ENCODE measurements around the gene STAM2.
"Not testable (repeated sequence)": the region's sequence is repeated elsewhere in the genome, so short reads cannot be mapped to it uniquely, and the experiment has no call there.

The STAM2 gene

DNA sequence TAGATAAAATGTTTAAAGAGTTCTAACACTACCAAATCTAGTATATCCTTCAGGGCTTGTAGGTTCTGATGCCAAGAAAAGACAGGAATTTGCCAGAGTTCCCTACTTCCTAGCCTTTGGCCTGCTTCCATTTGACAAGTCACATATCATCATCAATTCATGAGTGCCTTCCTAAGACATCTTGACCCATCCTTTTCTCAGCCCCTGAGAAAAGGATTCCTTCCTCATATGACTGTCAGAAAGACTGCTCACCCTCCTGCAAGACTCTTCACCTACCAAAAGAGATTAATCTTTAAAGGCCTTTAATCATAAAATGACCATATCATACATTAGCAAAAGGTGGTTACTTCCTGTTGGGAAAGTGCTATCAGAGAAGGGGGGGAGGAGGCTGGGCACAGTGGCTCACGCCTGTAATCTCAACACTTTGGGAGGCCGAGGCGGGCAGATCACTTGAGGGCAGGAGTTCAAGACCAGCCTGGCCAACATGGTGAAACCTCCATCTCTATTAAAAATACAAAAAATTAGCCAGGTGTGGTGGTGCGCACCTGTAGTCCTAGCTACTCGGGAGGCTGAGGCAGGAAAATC is 3.3 kb downstream of the STAM2 start:
- DNase-seq (ENCODE audit: low read depth): not testable (repeated sequence)

DNA sequence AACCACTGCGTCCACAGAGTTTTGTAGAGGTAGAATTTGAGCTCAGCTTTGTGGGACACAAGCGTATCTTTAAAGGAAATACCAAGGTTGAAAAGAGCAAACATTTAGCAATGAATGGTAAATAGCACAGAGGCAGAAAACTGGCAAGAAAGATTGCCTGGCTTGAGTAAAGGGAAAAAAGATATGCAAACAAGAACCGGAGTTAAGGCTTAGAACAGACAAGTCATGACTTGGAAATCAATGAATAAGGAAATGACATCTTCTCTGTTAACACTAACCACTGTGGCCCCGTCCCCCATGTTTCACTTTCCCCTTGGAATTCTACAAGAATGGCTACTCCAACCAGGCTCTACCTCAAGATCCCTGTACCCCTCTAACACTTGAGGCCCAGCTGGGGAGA is 3.8 kb downstream of the STAM2 start:
- DNase-seq (ENCODE audit: low read depth): no peak

DNA sequence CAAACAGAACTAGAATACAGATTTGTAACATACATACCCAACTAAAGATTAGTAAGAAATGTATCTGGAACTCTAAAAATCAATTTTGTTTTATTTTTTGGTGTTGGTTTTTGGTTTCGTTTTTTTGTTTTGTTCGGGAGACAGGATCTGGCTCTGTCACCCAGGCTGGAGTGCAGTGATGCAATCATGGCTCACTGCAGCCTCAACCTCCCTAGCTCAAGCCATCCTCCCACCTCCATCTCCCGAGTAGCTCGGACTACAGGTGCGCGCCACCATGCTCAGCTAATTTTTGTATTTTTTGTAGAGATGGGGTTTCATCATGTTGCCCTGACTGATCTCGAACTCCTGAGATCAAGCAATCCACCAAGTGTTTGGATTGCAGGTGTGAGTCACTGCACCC is 6.4 kb downstream of the STAM2 start:
- DNase-seq (ENCODE audit: low read depth): not testable (repeated sequence)

DNA sequence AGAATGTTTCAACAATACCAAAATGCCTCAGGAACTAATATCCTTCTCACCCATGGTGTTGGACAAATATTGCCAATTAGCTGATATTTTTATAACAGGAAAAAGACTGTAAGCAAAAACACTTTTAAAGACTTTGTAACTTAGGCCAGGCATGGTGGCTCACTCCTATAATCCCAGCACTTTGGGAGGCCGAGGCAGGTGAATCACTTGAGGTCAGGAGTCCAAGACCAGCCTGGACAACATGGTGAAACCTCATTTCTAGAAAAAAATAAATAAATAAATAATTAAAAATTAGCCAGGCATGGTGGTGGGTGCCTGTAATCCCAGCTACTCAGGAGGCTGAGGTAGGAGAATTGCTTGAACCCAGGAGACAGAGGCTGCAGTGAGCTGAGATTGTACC is 8.1 kb downstream of the STAM2 start:
- DNase-seq (ENCODE audit: low read depth): not testable (repeated sequence)

DNA sequence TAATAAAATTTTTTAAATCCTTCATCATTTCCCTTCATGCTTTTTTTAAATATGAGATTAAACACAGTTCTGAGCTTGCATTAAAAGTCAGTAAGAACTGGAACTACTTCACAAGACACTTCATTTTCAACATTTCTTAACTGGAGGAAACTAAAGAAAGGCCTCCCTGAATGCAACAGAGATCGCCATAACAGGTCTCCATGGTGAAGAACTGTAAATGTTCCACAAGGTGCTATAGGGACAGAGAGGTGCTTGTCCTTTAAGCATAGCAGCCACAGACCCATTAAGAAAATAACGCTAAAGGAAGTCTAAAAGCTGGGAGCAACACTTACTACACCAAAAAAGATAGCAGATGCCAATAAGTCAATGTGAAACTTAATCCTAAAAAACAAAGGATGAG is 8.5 kb downstream of the STAM2 start:
- no peak for DNase-seq (ENCODE audit: low read depth)

DNA sequence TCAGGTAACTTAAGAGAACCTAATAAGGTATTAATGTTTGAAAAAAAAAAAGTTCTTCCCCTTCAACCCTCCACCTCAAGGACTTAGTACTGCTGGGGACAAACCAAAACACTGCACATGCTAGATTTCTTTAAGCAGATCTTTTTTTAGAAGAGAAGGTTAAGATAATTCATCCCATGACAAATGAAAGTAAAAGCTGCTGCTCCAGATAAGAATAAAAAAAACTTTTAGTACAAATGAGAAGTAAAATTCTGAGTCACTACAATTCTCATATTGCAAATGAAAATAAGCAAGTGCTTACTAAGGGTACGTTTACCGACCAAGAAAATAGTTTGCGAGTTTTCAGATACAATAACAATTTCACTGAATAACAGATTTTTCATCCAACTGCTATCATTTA is 8.9 kb downstream of the STAM2 start:
- no peak for DNase-seq (ENCODE audit: low read depth)

DNA sequence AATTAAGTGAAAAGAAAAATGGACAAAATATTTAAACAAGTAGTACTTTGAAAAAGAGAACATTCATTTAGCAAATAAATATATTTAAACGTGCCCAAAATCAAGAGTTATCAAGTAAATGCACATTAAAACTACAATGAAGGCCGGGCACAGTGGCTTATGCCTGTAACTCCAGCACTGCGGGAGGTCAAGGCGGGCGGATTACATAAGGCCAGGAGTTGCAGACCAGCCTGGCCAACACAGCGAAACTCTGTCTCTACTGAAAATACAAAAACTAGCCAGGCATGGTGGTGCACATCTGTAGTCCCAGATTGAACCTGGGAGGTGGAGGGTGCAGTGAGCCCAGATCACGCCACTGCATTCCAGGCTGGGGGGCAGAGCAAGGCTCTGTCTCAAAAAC is 9.8 kb downstream of the STAM2 start:
- no peak for DNase-seq (ENCODE audit: low read depth)

DNA sequence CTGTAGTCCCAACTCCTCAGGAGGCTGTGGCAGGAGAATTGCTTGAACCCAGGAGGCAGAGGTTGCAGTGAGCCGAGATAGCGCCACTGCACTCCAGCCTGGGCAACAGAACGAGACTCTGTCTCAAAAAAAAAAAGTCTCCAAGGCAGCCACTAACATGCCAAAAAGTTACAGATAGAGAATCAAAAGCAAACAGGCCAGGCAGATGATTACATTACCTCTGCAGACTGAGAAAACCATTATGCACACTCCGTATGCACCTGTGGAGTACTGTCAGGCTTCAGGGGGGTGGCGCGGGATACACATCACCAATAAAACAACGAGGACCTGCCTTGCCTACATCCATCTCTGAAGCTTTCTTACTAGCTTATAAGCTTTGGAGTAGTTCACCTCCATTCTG is 10.3 kb downstream of the STAM2 start:
- DNase-seq (ENCODE audit: low read depth): no peak

DNA sequence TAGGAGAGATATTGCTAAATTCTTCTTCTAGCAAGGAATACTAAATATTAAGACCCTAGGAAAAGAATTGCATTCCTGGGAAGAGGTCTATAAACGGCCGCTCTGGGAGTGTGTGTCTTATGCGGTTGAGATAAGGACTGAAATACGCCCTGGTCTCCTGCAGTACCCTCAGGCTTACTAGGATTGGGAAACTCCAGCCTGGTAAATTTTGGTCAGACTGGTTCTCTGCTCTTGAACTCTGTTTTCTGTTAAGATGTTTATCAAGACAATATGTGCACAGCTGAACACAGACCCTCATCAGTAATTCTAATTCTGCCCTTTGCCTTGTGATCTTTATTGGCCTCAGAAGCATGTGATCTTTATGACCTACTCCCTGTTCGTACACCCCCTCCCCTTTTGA is 11.9 kb downstream of the STAM2 start:
- not testable (repeated sequence) for DNase-seq (ENCODE audit: low read depth)

DNA sequence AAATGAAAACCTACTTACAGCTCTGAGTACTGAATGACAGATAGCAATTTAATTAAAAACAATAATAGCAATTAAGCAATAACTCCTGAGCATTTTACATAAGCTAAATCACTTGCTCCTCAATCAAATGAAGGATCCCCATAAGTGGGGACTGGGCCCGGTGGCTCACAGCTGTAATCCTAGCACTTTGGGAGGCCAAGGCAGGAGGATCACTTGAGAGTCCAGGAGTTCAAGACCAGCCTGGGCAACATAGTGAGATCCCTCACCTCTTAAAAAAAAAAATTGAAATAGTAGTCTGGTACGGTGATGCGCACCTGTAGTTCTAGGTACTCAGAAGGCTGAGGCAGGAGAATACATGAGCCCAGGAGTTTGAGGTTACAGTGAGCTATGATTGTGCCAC is 13.4 kb downstream of the STAM2 start:
- no peak for DNase-seq (ENCODE audit: low read depth)

DNA sequence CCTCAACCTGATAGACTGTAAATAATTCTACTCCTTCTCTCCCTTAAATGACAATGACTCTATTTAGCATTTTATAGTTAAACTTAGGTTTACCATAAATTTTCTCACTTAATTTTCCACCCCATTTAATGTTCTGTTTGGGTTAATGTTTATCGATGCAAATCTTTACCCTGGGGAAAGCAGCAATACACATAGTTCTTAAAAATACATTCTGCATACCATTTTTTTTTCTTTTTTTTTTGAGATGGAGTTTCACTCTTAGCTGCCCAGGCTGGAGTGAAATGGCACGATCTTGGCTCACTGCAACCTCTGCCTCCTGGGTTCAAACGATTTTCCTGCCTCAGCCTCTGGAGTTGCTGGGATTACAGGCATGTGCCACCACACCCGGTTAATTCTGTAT is 14.0 kb downstream of the STAM2 start:
- DNase-seq (ENCODE audit: low read depth): no peak

DNA sequence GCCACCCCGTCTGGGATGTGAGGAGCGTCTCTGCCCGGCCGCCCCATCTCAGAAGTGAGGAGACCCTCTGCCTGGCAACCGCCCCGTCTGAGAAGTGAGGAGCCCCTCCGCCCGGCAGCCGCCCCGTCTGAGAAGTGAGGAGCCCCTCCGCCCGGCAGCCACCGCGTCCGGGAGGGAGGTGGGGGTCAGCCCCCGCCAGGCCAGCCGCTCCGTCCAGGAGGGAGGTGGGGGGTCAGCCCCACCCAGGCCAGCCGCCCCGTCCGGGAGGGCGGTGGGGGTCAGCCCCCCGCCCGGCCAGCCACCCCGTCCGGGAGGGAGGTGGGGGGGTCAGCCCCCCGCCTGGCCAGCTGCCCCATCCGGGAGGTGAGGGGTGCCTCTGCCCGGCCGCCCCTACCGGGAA is 15.2 kb downstream of the STAM2 start:
- DNase-seq (ENCODE audit: low read depth): not testable (repeated sequence)

DNA sequence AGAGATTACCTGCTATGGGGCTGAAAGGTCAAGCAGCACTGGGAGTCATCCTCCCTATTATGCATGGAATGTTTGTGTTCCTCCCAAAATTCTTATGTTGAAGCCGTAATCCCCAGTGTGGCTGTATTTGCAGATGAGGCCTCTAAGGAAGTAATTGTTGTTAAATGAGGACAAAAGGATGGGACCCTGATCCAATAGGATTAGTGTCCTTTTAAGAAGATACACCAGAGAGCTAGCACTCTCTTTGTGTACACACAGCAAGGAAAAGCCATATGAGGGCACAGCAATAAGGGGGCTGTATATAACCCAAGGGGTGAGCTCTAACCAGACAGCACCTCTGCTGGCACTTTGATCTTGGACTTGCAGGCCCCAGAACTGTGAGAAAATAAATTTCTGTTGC is 18.3 kb downstream of the STAM2 start:
- no peak for DNase-seq (ENCODE audit: low read depth)

DNA sequence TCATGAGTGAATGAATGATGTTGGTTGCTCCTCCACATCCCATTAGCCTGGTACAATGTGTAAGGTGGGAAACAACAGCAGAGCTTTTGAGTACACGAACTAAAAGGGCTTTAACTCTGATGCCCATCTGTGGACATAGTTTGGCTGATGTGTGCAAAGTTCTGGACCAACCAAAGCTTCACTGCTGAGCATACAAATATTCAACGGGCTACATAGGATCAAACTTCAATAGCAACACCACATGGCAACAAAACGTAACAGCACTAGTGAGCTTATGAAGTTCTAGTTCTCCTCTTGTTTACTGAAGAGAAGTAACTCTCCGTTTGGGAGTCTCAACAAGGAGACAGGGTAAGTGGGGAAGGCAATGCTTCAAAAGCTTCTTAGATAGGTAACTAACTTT is 20.4 kb downstream of the STAM2 start:
- no peak for DNase-seq (ENCODE audit: low read depth)

DNA sequence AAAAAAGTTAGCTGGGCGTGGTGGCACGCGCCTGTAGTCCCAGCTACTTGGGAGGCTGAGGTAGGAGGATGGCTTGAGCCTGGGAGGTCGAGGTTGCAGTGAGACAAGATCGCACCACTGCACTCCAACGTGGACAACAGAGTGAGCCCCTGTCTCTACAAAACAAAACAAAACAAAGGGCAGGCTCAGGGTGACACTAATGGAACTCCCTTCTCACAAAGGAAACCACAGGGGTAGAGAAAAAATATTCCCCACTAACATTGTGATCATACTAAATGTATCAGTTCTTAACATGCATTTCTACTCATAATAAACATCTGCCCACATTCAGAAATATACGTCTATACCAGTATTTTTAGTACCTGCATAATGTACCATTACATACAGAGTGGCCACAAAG is 21.1 kb downstream of the STAM2 start:
- DNase-seq (ENCODE audit: low read depth): no peak

DNA sequence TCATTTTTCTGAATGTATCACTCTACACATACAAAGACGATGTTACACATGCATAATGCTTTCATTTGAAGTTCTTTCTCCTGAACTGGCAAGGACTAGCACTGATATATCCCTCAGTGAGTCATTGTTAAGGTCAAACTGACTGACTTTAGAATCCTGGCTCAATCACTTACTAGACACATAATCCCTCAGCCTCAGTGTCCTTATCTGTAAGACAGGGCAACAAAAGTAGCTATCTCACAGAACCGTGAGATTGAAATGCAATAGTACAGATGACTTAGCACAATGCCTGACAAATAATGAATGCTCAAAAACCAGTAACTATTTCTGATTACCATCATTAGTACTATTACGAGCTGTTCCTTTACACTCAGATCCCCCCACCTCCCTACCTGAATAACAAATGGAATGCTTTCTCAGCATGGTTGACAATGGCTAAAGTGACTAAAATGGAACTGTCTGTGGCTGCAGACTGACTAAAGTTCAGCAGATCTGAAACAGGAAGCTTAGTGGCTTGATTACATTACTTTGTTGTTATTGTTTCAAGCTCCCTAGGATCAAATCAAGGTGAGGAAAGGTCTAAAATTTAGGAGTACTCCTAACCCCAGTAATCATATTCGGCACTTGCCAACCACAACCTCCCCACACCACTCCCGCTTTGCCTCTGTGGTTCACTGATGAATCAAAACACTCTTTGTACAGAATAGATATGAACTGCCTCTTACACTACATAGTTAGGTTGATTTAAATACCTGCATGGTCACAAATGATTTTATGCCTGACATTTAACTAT is 40.9 kb downstream of the STAM2 start:
- no peak for DNase-seq (ENCODE audit: low read depth)

DNA sequence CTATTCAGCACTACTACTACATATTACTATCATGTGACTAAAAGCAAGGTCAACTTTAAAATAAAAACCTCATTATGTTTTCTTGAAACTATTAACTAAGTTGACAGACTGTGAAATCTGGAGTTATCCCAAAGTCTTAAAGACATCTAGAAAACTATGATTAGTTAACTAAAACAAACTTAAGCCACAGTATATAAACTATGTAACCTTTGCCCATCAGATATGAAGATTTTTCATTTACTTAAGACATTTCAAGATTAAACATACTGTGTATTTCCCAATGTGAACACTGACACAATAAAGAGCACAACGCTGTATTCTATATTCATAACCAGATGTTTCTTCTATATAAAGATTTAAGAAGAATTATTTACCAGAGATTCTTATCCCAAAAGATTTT is 43.3 kb downstream of the STAM2 start:
- DNase-seq (ENCODE audit: low read depth): no peak

DNA sequence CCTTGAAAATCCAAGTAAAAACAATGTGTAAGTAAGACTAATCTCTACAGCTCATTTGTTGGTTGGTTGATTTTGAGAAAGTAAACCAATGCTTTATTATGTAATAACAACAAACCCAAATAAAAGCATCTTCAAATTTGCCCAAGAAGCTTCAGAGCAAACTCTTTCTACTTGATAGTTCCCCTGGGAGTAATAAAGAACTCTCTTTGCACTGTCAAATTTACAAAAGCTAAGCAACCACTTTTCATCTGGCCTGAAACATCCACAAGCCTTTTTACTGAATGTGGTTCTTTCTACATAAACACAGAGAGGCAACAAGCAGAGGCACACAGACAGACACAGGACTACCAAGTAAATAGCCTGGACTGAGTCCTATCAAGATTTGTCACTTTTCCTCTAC is 47.9 kb downstream of the STAM2 start:
- DNase-seq (ENCODE audit: low read depth): no peak

DNA sequence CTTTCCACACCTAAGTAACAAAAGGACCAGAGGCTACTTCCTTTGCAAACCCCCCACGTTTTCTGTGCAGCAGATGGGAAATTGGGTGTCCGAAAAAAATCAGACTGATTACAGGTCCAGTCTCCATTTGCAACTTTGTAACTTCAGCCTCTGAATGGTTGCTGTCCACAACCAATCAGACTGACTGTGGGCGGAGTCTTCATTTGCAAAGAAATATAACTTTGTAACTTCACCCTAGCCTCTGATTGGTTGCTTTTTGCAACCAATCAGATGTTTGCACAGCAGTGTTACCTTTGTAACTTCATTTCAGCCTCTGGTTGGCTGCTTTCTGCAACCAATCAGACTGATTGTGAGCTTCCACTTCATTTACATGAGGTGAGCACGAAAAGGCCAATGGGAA is 48.9 kb downstream of the STAM2 start:
- DNase-seq (ENCODE audit: low read depth): no peak

DNA sequence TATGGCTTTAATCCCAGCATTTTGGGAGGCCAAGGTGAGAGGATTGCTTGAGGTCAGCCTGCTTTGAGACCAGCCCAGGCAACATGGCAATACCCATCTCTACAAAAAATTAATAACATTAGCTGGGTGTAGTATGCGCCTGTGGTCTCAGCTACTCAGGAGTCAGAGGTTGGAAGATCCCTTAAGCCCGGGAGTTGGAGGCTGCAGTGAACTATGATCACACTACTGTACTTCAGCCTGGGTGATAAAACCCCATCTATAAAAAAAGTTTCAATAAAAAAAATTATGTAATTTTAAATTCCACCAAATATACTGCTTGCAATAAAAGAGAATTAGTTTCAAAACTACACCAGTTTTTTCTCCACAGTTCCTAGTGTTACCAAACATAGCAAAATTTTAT is 53.4 kb downstream of the STAM2 start:
- DNase-seq (ENCODE audit: low read depth): no peak

DNA sequence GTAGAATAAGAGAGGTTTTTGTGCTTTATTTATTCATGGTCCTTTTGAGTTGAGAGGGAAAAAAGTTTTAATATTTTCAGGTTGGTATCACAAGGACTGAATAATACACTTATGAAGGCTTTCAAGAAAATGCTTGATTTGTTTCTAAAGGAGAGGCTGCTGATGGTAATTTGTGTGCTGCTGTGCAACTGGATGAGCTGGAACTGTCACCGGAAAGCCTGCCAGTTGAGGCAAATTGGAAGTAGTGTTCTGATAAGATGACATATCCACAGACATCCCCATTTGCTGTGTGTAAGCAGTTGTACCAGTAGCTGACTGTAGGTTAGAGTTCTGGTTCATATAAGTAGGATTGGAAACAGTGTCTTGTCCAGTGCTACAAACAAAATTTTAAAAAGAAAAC is 55.1 kb downstream of the STAM2 start:
- no peak for DNase-seq (ENCODE audit: low read depth)

DNA sequence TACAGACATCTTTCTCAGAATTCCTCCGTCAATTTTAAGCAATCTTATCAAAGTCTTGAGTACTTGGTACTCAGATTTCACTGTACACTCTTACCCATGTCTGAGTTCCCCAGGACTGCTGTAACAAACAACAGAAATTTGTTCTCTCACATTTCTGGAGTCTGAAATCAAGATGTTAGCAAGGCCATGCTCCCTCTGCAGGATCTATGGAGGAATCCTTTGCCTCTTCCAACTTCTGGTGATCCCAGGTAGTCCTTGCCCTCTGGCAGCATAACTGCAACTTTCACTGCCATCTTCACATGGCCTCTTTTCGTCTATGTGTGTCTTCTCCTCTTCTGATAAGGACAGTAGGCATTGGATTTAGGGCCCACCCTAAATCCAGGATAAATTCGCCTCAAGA is 59.6 kb downstream of the STAM2 start:
- DNase-seq (ENCODE audit: low read depth): no peak

DNA sequence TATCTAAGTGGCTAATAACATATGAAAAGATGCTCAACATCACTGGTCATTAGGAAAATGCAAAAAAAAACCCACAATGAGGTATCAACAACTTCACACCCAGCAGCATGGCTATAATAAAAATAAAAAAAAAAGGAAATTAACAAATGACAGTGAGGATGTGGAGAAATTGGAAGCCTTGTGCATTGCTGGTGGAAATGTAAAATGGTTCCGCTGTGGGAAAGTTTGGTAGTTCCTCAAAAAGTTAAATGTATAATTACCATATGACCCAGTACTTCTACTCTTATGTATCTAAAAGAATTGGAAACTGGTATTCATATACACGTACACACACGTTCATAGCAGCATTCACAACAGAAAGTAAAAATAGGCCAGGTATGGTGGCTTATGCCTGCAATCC is 61.2 kb downstream of the STAM2 start:
- DNase-seq (ENCODE audit: low read depth): no peak

DNA sequence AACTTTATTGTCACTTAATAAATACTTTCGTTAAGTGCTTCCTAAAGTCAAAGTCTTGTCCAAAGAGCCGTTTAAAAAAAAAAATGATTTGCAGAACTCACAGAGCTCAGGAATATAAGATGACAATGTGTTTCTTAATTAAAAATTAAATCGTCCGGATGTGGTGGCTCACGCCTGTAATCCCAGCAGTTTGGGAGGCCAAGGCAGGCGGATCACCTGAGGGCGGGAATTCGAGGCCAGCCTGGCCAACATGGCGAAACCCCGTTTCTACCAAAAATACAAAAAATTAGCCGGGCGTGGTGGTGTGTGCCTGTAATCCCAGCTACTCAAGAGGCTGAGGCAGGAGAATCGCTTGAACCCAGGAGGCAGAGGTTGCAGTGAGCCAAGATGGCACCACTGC is 68.4 kb downstream of the STAM2 start:
- DNase-seq (ENCODE audit: low read depth): not testable (repeated sequence)

Measured in CMK (cell line).